Ecto neural progenitor cell (in vitro differentiated cells): ENCODE measurements around the gene MS4A6E.
"Not testable (repeated sequence)": the region's sequence is repeated elsewhere in the genome, so short reads cannot be mapped to it uniquely, and the experiment has no call there.

Experiments
- DNase-seq: peaks from one replicate; pipeline ENCODE4 v3.0.0-alpha.2; 2018; ENCODE audit warnings: low spot score

Gene MS4A6E

DNA sequence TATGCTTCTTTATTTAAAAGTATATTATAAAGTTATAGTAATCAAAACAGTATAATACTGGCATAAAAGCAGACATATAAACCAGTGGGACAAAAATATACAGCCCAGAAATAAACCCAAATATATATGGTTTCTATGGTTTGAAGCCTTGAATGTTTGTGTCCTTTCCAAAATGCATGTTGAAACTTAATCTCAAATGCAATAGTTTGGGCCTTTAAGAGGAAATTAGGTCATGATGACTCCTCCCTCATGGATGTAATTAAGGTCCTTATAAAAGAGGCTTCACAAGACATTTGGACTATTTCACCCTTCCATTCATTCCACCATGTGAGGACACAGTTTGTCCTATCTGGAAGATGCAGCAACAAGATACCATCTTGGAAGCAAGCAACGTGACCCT is at the start of gene MS4A6E:
MS4A6E (plus strand) TSS at position 301 of the 400 bp plus-strand sequence. CDS start 7,641 bp downstream, outside the sequence.
- no peak for DNase-seq

- DNase-seq, result no peak
Observed at GRCh38 chr11:60280412-60280811, 46.6 kb upstream of the MS4A6E start, which contains the start of gene MS4A4A. MS4A4A (plus strand) TSS chr11:60280666; CDS start chr11:60280676, 10 bp downstream.

DNA sequence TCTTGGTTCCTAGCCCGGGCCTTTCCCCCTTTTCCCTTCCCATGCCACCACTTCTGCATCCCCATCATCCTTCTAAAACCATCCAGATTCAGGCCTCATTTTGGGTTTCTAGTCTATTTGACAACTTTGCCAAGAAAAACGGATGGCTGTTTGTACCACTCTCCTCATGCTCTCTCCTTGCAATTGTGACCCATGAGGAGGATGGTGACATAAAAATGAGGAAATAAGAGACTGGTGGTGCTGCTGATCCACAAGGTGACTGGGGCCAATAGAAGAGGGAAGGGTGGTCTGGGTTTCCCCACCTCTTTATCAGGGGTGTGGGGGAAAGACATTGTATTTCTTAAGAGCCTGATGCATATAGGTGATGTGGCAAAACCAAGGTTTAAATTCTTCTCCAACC is 45.6 kb upstream of the MS4A6E start:
- no peak for DNase-seq

GRCh38 chr11:60282286-60282685 is 44.8 kb upstream of the MS4A6E start:
- no peak for DNase-seq

DNA sequence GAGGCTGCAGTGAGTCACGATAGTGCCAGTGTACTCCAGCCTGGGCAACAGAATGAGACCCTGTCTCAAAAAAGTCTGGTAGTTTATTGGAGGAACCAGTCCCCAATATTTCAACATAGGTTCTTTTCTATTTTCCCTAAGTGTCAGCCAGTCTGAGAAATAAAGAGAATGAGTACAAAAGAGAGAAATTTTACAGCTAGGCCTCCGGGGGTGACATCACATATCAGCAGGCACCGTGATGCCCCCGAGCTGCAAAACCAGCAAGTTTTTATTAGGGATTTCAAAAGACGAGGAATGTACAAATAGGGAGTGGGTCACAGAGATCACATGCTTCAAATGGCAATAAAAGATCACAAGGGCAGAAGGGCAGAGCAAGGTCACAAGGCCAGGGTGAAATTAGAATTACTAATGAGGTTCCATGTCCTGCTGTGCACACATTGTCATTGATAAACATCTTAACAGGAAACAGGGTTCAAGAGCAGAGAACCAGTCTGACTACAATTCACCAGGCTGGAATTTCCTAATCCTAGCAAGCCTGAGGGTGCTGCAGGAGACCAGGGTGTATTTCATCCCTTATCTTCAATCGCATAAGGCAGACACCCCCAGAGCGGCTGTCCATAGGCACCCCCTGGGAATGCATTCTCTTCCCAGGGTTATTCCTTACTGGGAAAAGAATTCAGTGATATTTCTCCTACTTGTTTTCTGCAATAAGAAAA is 41.5 kb upstream of the MS4A6E start:
- DNase-seq, result not testable (repeated sequence)

DNA sequence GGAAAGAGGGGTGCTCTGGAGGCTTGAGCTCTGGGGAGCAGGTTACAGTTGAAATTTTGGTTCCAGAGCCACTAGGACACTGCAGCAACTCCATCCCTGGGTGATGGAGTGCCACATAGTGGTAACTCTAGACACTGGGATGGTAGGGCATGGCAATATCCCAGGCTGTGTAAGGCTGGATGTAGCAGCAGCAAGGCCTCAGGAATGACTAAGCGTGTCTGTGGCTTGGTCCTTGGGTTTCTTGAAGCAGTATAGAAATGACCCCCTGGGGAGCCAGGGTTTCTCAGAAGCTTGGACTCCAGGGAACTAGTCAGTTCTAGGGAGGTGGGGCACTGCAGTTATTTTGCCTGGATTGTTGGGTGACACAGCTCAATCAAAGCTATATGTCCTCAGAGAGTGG is 38.5 kb upstream of the MS4A6E start:
- DNase-seq, result no peak

GRCh38 chr11:60292145-60292544 is 34.9 kb upstream of the MS4A6E start:
- no peak for DNase-seq

DNA sequence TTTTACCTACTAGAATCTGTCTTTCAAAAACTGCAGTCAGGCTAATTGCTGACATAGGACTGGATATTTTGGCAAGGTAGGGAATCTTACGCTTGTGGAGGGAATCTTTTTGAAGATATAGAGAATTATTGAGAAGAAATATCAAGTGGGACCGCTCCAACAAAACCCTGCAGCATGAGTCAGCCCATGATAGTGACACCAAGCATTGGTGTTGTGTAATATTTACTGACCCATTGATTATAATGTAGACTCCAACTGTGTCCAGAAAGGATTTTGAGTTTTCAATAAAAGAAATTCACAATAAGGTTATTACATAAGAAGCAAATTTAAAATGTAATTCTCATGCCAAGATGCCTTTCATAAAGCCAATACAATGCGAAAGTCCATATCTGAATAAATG is 25.9 kb upstream of the MS4A6E start:
- no peak for DNase-seq

GRCh38 chr11:60301884-60302283 is 25.2 kb upstream of the MS4A6E start:
- DNase-seq, result not testable (repeated sequence)

DNA sequence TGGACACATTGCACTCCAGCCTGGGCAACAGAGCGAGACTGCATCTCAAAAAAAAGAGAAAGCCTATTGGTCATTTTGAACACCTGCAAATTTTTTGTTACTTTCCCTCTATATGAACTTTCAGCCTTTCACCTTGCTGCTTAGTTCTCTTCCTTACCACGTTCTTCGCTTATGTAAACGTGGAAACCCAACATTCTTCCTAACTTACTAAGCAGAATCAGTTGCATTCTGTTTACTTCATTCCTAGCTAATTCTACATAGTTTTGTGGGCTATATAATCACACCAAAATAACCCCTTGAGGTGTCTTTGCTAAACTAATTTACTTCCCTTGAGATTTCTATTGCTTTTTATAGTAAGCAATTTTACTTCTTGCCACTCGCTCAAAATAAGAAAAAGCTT is 23.4 kb upstream of the MS4A6E start:
- no peak for DNase-seq

- DNase-seq, result no peak
Observed at GRCh38 chr11:60305906-60306619, 21.0 kb upstream of the MS4A6E start.

DNA sequence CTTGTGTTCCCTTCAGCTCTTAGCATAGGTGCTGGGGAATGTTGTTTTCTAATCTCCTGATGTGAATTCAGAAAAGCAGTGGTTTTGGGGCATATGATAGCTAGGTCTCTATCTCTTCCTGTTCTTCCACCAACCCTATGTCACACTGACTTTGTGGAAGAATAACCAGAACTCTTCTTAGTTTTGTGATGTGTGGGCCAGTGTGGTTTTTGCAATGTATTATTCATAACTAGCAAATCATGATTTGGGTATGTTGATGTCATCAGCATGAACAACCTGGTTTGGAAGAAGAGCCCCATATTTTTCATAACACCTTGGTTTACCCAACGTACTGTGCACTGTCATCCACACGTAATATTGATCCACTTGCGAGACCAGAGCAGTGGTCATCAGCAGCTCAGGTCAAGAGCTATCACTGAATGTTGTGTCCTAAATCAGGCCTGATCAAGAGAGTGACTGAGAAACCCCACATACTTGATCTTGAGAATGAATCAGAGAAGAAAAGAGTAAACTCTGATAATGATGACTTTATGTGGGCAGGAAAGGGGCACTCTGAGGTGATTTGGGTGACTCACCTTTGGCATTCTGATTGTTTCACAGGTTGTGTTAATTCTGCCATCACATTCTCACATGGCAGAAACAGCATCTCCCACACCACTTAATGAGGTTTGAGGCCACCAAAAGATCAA is 19.4 kb upstream of the MS4A6E start:
- no peak for DNase-seq

- DNase-seq, result no peak
Observed at GRCh38 chr11:60310407-60310998, 16.6 kb upstream of the MS4A6E start.

- no peak for DNase-seq
Observed at GRCh38 chr11:60314635-60315321, 12.3 kb upstream of the MS4A6E start.

- no peak for DNase-seq
Observed at GRCh38 chr11:60315871-60316270, 11.2 kb upstream of the MS4A6E start.

- DNase-seq, result no peak
Observed at GRCh38 chr11:60316317-60316716, 10.7 kb upstream of the MS4A6E start.

DNA sequence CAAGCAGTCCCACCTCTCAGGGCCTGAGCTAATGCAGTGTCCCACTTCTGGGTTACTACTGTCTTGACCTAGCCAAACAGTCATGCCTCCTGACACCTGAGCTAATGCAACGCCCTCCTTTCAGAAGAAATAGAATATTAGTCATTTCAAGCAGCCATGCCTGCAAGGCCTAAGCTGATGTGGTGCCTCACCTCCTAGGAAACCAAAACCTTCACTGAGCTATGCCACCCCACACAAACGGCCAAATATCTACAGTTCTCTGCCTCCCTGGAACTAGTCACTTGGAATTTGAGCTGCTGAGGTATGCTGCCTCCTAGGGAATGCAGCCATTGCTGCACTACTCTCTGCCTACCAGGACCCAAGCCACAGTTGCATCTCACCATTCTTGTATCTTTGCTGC is 8.3 kb upstream of the MS4A6E start:
- no peak for DNase-seq

DNA sequence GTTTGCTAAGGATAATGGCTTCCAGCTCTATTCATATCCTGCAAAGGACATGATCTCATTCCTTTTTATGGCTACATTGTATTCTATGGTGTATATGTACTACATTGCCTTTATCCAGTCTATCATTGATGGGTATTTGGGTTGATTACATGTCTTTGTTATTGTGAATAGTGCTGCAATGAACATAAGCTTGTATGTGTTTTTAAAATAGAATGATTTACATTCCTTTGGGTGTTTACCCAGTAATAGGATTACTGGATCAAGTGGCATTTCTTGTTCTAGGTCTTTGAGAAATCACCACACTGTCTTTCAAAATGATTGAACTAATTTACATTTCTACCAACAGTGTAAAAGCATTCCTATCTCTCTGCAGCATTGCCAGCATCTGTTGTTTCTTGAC is 6.0 kb upstream of the MS4A6E start:
- no peak for DNase-seq

DNA sequence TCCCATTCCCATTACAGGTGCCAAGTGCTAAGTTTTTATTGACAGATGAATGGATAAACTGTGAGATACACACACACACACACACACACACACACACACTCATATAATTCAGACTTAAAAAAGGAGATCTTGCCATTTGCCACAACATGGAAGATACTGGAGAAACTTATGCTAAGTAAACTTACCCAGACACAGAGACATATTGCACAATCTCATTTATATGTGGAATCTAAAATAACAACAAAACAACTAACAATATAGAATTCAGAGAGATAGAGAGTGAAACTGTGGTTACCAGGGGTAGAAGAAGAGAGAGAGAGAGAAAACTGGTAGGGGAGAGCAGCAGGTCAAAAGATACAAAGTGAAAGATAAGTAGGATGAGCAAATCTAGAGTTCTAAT is 1.4 kb downstream of the MS4A6E start:
- no peak for DNase-seq

DNA sequence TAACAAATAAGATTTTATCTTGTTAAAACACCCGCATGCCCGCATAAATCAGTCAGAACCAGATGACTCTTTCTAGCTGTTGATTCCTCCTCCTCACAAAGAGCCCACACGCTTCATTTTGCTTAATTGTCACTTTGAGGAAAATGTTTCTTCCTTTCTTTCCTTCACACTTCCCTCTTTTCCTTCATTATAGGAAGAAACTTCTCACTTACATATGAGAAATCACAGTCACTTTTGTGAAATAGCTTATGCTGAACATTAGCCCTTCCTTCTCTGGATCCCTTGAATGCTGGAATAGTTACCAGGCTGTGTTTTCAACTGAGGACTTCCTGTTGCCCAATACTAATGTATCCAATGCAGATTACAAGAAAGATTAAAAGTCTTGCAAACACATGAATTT is 5.8 kb downstream of the MS4A6E start:
- no peak for DNase-seq

- DNase-seq, result peak; percentile 80
Observed at GRCh38 chr11:60334005-60334620, 7.1 kb downstream of the MS4A6E start.
